NCI-H526 (cell line): ENCODE results near the gene ATP6V0C.

ENCODE experiments used
- DNase-seq, 2 experiments: peaks; one replicate each; lab custom pipeline; 2025; lab: John Stamatoyannopoulos, UW

The ATP6V0C gene

GRCh38 chr16:2511128-2511800 is 2.5 kb upstream of the ATP6V0C start:
- no peak for DNase-seq

DNA sequence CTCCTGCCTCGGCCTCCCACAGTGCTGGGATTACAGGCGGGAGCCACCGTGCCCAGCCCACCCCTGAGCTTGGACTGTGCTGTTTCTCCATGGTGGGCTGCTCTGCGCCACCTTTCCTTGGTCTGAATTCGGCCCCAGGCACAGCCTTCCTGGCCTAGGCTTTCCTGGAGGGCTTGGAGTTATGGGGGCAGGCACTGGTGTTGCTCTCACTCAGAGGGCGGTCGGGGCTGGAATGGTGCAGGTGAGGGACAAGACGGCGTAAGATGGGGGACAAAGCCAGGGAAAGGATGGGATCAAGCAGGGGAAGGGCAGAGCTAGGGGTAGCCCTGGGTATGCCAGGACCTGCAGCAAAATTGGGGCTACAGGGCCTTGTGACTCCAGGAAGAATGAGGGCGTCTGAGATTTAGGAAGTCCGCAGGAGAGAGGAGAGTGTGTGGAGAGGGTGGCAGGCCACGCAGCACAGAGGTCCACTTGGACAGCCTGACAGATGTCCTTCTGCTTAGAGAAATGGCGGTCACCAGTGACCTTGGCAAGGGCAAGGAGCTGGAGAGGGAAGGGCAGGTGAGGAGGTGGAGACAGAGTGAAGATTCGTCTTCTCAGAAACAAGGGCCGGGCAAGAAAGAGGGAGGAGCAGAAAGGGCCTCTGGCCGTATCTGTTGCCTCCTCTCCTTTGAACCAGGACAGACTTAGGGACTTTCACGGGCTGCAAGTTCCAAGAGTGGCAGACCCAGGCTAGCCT is 1.6 kb upstream of the ATP6V0C start:
- DNase-seq = no peak

DNA sequence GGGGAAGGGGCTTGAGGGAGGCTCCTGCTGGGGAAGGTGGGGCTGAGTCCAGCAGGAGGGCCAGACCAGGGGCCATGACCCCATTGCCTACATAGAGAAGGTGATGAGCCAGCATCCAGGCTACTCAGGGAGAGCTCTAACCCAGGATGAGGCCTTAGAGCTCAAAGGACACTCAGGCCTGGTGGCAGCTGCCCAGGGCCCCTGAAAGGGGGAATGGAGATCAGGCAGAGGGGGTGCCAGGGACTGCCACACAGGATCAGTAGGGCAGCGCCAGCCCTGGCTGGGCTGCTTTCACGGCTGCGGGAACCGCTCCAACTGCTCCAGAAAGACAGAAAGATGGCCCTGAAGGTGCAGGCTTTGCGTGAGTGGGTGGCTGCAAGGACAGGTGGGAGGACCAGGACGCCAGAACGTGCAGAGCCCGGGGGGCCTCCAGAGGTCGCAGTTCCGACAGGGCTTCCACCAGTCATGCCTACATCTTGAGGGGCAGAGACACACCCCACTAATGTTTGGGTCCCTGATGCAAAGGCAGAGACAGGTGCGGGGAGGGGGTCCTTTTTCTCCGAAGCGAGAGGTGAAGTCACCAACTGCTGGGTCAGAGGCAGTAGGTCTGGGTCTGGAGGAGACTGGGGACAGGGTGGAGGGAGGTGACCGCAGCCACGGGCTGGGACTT is 882 bp upstream of the ATP6V0C start:
- DNase-seq = peak in 1 of 2 experiments; percentile 56

DNA sequence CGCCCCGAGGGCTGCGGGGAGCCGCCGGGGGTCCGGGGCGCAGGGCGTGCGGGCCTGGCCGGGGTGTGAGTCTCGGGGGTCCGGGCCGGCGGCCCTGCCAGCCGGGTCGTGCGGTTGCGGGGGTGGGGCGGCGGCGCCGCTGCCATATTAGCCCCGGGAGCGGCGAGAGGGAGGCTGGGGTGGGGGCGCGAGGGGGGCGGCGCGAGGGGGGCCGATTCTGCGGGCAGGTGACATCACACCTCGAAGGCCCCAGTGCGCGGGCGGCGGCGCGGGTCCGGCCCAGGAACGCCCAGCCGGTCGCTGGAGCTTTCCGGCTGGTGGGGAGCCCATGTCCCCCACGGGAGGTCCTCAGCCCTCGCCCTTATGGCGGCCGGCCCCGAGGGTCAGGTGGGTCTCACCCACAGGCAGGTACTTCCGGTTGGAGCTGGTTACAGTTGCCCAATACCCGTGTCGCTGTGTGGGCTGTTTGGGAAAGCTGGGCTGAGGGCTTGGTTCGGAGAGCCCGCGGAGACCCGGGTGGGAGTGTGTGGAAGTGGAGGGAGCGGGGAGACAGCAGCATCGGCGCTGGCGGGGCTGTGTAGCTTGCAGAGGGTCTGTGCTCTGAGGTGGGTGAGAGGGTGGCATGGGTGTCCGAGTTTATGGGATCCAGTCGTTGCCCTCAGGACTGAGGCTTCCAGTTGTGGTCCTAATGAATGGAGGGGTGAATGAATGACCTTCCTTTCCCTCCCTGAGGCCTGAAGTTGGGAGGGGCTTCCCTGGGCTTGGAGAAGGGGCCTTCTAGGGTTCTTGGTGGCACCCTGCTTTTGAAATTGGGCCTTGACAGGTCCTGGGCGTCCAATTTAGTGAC is 804 bp downstream of the ATP6V0C start:
- no peak for DNase-seq

GRCh38 chr16:2515180-2515851 is 1.6 kb downstream of the ATP6V0C start:
- DNase-seq = no peak

- DNase-seq = no peak
These were observed 2.9 kb downstream of the ATP6V0C start for GRCh38 chr16:2516391-2517240.

DNA sequence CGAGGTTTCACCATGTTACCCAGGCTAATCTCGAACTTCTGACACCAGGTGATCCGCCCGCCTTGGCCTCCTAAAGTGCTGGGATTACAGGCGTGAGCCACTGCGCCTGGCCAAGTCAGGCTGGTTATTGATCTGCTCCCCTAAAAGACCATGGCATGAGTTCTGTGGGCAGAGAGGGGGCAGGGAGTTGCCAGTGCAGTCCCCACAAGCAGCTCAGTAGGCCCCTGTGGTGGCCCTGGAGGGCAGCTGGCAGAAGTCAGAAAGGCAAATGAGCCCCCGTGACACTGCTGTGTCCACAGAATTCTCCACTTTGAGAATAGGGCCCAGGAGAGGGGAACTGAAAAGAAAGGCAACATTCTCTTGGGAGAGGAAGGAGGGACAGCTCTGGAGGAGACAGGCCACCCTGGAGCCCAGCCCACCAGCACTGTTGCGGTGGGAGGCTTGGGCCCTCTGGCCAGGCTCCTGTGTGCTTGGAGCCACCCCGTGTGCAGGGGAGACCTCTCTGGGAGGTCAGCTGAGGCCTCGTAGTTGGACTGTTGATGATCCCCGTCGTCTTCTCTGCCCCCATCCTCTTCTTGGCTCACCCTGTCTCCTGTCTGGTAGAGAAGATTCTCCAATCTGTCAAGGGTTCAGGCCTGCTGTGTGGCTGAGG is 4.3 kb downstream of the ATP6V0C start:
- DNase-seq = no peak

DNA sequence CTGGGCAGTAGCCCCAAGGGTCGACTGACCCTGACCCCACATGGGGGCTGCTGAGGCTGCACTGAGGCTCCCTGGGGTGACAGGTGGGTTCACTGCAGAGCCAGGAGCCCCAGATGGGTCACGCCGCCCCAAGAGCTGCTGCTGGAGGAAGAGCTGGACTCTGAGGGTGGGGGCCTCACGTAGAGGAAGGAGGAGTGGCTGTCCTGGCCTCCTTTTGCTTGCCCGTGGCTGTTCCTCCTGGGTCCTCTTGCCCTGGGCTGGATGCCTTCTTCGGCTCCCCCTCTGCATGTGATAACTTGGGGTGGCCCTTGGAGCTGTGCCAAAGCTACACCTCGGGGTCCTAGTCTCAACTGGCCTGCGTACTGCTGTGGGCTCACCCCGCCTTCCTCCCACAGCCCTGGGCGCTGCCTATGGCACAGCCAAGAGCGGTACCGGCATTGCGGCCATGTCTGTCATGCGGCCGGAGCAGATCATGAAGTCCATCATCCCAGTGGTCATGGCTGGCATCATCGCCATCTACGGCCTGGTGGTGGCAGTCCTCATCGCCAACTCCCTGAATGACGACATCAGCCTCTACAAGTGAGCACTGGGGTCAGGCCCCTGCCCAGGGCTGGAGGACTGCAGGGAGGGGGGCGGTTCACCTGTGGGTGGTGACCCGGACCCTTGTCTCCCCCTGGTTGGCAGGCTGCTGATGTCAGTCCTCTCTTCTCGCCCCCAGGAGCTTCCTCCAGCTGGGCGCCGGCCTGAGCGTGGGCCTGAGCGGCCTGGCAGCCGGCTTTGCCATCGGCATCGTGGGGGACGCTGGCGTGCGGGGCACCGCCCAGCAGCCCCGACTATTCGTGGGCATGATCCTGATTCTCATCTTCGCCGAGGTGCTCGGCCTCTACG is 5.3 kb downstream of the ATP6V0C start:
- no peak for DNase-seq

GRCh38 chr16:2519711-2520080 is 5.9 kb downstream of the ATP6V0C start:
- no peak for DNase-seq

GRCh38 chr16:2520097-2520783 is 6.5 kb downstream of the ATP6V0C start, which contains the start of gene AMDHD2:
TSS of gene AMDHD2 (plus strand) at chr16:2520371. CDS start at chr16:2520459, 88 bp downstream.
- DNase-seq = peak; percentile 65 to 84

DNA sequence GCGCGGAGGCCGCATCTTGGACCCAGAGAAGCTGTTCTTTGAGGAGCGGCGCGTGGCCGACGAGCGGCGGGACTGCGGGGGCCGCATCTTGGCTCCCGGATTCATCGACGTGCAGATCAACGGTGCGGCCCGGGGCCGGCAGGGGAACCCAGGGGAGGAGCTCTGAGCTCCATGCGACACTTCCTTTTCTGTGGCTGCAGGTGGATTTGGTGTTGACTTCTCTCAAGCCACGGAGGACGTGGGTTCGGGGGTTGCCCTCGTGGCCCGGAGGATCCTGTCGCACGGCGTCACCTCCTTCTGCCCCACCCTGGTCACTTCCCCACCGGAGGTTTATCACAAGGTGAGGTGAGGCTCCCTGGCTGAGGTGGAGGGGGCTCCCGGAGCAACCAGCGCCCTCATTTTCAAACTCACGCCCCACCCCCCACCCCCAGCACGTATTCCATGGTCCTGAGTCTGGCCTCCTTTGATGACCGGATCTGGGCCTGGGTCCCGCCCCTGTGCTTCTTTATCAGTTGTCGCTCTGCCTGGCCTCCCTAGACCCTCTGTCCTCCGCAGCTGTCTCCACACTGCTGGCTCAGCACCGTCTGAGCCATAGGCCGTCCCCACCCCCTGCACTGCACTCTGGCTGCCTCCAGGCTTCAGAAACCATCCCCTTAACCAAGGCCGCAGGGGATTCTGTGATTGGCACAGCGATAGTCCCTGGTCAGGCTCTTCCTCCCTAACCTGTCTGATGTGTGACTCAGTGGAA is 7.2 kb downstream of the ATP6V0C start:
- DNase-seq = no peak

- DNase-seq = no peak
These were observed 10.1 kb downstream of the ATP6V0C start for GRCh38 chr16:2523801-2524231.

DNA sequence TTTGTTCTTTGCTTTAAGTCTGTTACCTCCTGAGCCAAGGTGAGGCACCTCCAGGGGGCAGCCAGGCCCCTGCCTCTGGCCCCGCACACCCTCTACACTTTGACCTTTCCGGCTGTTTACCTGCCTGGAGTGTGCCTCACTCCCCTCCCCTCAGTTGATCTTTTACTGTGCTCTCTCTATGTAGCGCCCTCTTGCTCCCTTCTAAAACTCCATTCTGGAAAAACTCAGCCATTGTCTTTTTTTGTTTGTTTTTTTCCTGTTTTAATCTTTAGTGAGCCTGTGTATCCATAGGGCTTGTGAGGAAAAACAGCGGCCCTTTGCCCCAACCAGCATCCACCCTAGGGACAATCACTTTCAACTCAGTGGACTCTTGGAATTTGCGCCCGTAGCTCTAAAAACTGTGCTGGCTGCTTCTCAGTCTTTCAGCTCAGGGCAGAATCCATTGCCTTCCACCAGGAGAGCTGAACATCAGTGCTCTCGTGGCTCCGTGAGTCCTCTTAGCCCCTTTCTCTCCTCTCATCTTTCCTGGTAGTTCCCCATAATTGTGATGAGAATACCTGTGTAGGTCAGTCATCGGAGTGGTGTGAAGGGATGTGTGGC is 10.7 kb downstream of the ATP6V0C start:
- no peak for DNase-seq

- no peak for DNase-seq
These were observed 12.4 kb downstream of the ATP6V0C start for GRCh38 chr16:2526135-2526534.

GRCh38 chr16:2527071-2527783 is 13.5 kb downstream of the ATP6V0C start:
- no peak for DNase-seq

- no peak for DNase-seq
These were observed 14.0 kb downstream of the ATP6V0C start for GRCh38 chr16:2527784-2528100.
